ENCODE data around the gene AGAP2. TPM values are rescaled to one million over a fixed set of nuclear protein-coding genes. Genes with fewer than 3 reads are reported as not detected.

The AGAP2 gene
- polyA plus RNA-seq, 1 donor from 2014 or later: 4.1 TPM

- Mint-ChIP-seq H3K4me1 (peaks cover 14 to 41% (median 35%) of the 10 kb centered on the region in 3 donors), H3K36me3 (no peaks in the 10 kb centered on the region), H3K9me3 (no peaks in the 10 kb centered on the region), H3K27ac (peak overlapping the region; percentile 80 to 94 (median 81)), H3K4me3 (peak overlapping the region; percentile 82 to 97 (median 92)), H3K27me3 (peaks cover 2% of the 10 kb centered on the region)
Observed at GRCh38 chr12:57740656-57741412, 2.3 kb upstream of the AGAP2 start.

DNA sequence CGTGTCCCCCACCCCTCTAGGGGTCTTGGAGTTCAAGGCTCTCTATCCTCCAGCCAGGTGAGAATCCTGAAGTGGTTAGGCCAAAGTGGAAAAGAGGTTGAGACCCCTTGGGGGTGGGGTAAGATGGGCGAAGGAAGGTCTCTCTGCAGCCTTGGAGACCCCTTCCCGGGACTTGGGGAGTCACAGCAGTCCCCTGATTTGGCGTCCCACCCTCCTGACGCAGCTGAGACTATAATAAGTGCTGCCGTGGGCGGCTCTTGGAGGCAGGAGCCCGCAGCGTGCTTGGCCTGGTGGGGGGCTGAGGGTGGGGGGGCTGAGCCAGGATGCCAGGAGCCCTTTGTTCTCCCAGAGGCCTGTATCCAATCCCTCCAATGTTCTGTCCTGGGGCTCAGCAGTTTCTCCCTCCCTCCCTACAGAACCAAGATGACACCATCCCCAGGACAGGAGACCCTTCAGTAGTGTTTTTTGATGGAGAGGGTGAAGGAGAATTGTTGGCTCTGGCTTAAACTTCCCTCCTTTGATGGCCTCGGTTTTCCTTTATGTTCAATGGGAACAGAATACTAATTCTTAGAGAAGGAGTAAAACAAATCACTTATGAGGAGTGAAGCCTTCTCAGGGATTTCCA, 1.5 kb upstream of the AGAP2 start:
- Mint-ChIP-seq H3K9me3 (no peaks in the 10 kb centered on the region), H3K36me3 (no peaks in the 10 kb centered on the region), H3K27ac (peak overlapping the region in 2 of 3 donors; percentile 20 to 94), H3K4me1 (peaks cover 11 to 36% (median 32%) of the 10 kb centered on the region in 3 donors), H3K27me3 (peaks cover 2% of the 10 kb centered on the region), H3K4me3 (peak overlapping the region in 1 of 4 donors; percentile 60)

- peak overlapping the region in 1 of 3 donors; percentile 20 for H3K27ac Mint-ChIP-seq
- H3K4me1 Mint-ChIP-seq: peaks cover 14 to 32% (median 28%) of the 10 kb centered on the region in 3 donors
- peak overlapping the region in 3 of 4 donors; percentile 12 to 78 (median 36) for H3K4me3 Mint-ChIP-seq
- peaks cover 6% of the 10 kb centered on the region for H3K36me3 Mint-ChIP-seq
- H3K27me3 Mint-ChIP-seq: peaks cover 2% of the 10 kb centered on the region
- no peaks in the 10 kb centered on the region for H3K9me3 Mint-ChIP-seq
Observed at GRCh38 chr12:57739387-57739786, 845 bp upstream of the AGAP2 start.

DNA sequence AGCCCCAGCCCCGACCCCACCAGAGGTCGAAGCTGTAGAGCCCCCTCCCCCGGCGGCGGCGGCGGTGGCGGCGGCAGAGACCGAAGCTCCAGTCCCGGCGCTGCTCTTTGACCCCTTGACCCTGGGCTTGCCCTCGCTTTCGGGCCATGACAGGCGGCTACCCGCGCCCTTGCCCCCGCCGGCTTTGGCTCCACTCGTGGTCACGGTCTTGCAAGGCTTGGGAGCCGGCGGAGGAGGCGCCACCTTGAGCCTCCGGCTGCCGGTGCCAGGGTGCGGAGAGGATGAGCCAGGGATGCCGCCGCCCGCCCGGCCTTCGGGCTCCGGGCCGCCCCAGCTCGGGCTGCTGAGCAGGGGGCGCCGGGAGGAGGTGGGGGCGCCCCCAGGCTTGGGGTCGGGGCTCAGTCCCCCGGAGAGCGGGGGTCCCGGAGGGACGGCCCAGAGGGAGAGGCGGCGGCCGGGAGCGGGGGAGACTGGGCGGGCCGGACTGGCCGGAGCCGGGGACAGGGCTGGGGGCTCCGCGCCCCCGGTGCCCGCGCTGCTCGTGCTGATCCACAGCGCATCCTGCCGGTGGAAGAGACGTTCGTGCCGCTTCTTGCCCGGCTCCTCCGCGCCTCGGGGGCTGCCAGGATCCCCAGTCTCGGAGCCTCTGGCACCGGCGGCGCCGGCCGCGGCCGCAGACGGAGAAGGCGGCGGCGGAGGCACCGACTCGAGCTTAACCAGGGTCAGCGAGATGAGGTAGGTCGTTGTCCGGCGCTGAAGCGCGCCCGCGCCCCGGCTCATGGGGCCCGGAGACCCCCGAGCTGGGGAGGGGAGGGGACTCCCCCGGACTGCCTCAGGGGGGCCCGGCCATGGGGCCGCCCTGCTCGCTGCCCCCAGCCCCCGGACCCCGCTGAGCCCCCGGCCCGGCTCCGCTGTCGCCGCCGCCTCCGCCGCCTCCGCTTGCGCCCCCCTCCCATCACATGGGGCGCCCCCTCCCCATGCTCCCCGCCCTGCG, 778 bp downstream of the AGAP2 start:
- no peak overlapping the region for H3K4me3 Mint-ChIP-seq

GRCh38 chr12:57736741-57737466, 1.6 kb downstream of the AGAP2 start:
- Mint-ChIP-seq H3K36me3 (peaks cover 8% of the 10 kb centered on the region), H3K9me3 (no peaks in the 10 kb centered on the region), H3K27ac (peak overlapping the region in 1 of 3 donors; percentile 59), H3K4me3 (no peak overlapping the region), H3K4me1 (peaks cover 10 to 22% (median 14%) of the 10 kb centered on the region in 3 donors), H3K27me3 (peaks cover 2% of the 10 kb centered on the region)

More for the DNA sequence above, 778 bp downstream of the AGAP2 start:
- Mint-ChIP-seq H3K4me1 (peaks cover 10 to 26% (median 19%) of the 10 kb centered on the region in 3 donors), H3K27ac (no peak overlapping the region), H3K9me3 (no peaks in the 10 kb centered on the region), H3K36me3 (peaks cover 8% of the 10 kb centered on the region), H3K27me3 (peaks cover 2% of the 10 kb centered on the region)

GRCh38 chr12:57735952-57736740, 2.4 kb downstream of the AGAP2 start:
- no peak overlapping the region for H3K4me3 Mint-ChIP-seq
- peaks cover 10 to 20% (median 11%) of the 10 kb centered on the region in 3 donors for H3K4me1 Mint-ChIP-seq
- H3K27ac Mint-ChIP-seq: peak overlapping the region in 1 of 3 donors; percentile 59
- H3K27me3 Mint-ChIP-seq: peaks cover 2% of the 10 kb centered on the region
- no peaks in the 10 kb centered on the region for H3K9me3 Mint-ChIP-seq
- peaks cover 8% of the 10 kb centered on the region for H3K36me3 Mint-ChIP-seq

GRCh38 chr12:57735198-57735855, 3.2 kb downstream of the AGAP2 start:
- Mint-ChIP-seq H3K9me3 (no peaks in the 10 kb centered on the region), H3K4me3 (peak overlapping the region in 2 of 4 donors; percentile 25 to 85), H3K36me3 (peaks cover 8% of the 10 kb centered on the region)

DNA sequence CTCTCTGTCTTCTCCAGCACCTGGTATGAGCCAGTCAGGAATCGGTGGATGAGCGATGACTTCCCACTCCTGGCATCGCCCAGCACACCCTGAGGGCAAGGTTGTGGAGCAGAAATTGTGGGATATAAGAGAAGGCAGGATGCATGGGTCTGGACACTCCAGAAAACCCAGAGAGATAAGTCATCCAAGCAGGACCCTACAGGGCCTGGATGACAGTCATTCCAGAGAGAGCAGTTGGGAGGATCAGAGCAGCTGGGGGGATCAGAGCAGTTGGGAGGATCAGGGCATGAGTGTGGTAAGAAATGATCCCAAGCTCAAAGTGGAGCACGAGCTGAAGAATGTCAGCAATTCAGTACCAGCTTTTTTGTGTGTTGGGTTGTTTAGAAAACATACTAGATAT, 4.0 kb downstream of the AGAP2 start:
- H3K36me3 Mint-ChIP-seq: peaks cover 8% of the 10 kb centered on the region
- H3K27ac Mint-ChIP-seq: peak overlapping the region in 2 of 3 donors; percentile 23 to 89
- H3K4me3 Mint-ChIP-seq: peak overlapping the region in 1 of 4 donors; percentile 25
- H3K4me1 Mint-ChIP-seq: peaks cover 3 to 11% (median 4%) of the 10 kb centered on the region in 3 donors
- no peaks in the 10 kb centered on the region for H3K9me3 Mint-ChIP-seq
- no peaks in the 10 kb centered on the region for H3K27me3 Mint-ChIP-seq

More at GRCh38 chr12:57735198-57735855, 3.2 kb downstream of the AGAP2 start:
- peak overlapping the region in 1 of 3 donors; percentile 23 for H3K27ac Mint-ChIP-seq
- peaks cover 3 to 14% (median 6%) of the 10 kb centered on the region in 3 donors for H3K4me1 Mint-ChIP-seq
- H3K27me3 Mint-ChIP-seq: no peaks in the 10 kb centered on the region

- peaks cover 8% of the 10 kb centered on the region for H3K36me3 Mint-ChIP-seq
- peaks cover 3 to 5% (median 3%) of the 10 kb centered on the region in 3 donors for H3K4me1 Mint-ChIP-seq
- no peaks in the 10 kb centered on the region for H3K9me3 Mint-ChIP-seq
- no peak overlapping the region for H3K4me3 Mint-ChIP-seq
- H3K27ac Mint-ChIP-seq: no peak overlapping the region
- H3K27me3 Mint-ChIP-seq: no peaks in the 10 kb centered on the region
Observed at GRCh38 chr12:57733928-57734327, 4.6 kb downstream of the AGAP2 start.

GRCh38 chr12:57732726-57733593, 5.6 kb downstream of the AGAP2 start:
- no peaks in the 10 kb centered on the region for H3K9me3 Mint-ChIP-seq
- peaks cover 3 to 6% (median 4%) of the 10 kb centered on the region in 3 donors for H3K4me1 Mint-ChIP-seq
- H3K27ac Mint-ChIP-seq: no peak overlapping the region
- no peaks in the 10 kb centered on the region for H3K27me3 Mint-ChIP-seq
- H3K4me3 Mint-ChIP-seq: no peak overlapping the region
- peaks cover 8% of the 10 kb centered on the region for H3K36me3 Mint-ChIP-seq

- Mint-ChIP-seq H3K27me3 (no peaks in the 10 kb centered on the region), H3K36me3 (peaks cover 9% of the 10 kb centered on the region), H3K4me1 (peaks cover 3 to 6% (median 4%) of the 10 kb centered on the region in 3 donors), H3K27ac (no peak overlapping the region), H3K4me3 (no peak overlapping the region), H3K9me3 (no peaks in the 10 kb centered on the region)
Observed at GRCh38 chr12:57732270-57732669, 6.3 kb downstream of the AGAP2 start.

DNA sequence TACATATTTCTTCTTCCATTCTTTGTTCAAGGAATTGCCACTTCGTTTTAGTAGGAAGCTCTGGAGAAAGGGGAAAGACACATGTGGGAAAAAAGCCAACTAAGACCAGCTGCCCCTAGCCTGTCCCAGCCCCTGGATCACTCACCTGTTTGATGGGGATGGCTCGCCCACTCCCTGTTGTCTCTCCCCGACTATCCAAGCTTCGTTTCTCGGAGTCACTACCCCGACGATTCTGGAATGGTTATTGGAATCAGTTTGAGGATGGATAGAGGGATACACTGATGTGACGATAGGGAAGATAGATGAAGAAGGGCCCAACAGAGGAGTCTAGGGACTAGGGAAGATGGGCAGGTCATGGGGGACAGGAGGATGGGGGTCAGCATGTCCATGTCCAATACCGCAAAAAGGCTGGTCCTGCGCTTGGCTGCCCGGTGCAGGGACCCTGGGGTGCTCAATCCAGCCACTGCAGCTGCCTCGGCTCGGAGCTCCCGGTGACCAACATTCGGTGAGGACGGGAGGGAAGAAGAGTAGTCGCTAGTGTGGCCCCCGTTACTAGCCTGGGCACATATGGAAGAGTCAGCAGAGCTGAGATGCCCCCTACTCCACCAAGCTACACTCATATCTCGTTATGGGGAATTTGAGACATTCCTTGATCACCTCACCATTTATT, 7.0 kb downstream of the AGAP2 start:
- Mint-ChIP-seq H3K36me3 (peaks cover 9% of the 10 kb centered on the region), H3K27me3 (no peaks in the 10 kb centered on the region), H3K4me3 (no peak overlapping the region), H3K4me1 (peaks cover 2 to 6% (median 3%) of the 10 kb centered on the region in 3 donors), H3K9me3 (no peaks in the 10 kb centered on the region), H3K27ac (no peak overlapping the region)

All from IgD-negative memory B cell (primary cell).